Measurements from ENCODE around the gene KLHDC4. TPM values are rescaled to one million over a fixed set of nuclear protein-coding genes. Genes with fewer than 3 reads are reported as not detected.

The KLHDC4 gene
- total RNA-seq, 1 experiment from 2014 or later, result 36.3 TPM

GRCh38 chr16:87715231-87715630 is 50.6 kb downstream of the KLHDC4 start:
- POLR2A ChIA-PET (ENCODE audit: unreplicated experiment), result no interaction called here
- BruUV-seq (replicated peaks), result no TSS peak
- no peaks in the 10 kb centered on the region for H4K20me1 ChIP-seq (ENCODE audit: low read length)
- no peak for TF ChIP-seq EZH2phosphoT487 (IDR thresholded peaks at IDR 0.05; ENCODE audit: borderline replicate concordance, low read length)
- no peak for TF ChIP-seq CTCF (conservative IDR thresholded peaks at IDR 0.05; ENCODE audit: low read depth, low read length)
- TF ChIP-seq EZH2 (IDR thresholded peaks at IDR 0.05; ENCODE audit: low read length, unreplicated experiment), result no peak
- H3K4me1 ChIP-seq (ENCODE audit: insufficient read depth, low read length), result no peaks in the 10 kb centered on the region
- CTCF ChIA-PET, result no interaction called here
- H3K9me3 ChIP-seq (ENCODE audit: low read length), result no peaks in the 10 kb centered on the region
- H3F3A ChIP-seq (ENCODE audit: low read length, unreplicated experiment), result no peaks in the 10 kb centered on the region
- H2AFZ ChIP-seq (ENCODE audit: low read length), result no peak overlapping the region
- no peaks in the 10 kb centered on the region for H3K36me3 ChIP-seq (ENCODE audit: low read depth, low read length)
- no peak for ATAC-seq
- H3K27ac ChIP-seq (ENCODE audit: low read length), result no peak overlapping the region
- no peak overlapping the region for H3K9ac ChIP-seq (ENCODE audit: low read length)
- H3K4me3 ChIP-seq (ENCODE audit: low read length), result no peak overlapping the region
- no peak for DNase-seq
- no peak overlapping the region for H3K4me2 ChIP-seq (ENCODE audit: low read length)
- intact Hi-C loops (cut with micrococcal nuclease), result no loop called here
- no peaks in the 10 kb centered on the region for H3K27me3 ChIP-seq (ENCODE audit: low read length)
- H3K9me2 ChIP-seq (replicated peaks; ENCODE audit: low read length), result no peaks in the 10 kb centered on the region
- H3K79me2 ChIP-seq (ENCODE audit: low read length), result no peaks in the 10 kb centered on the region

GRCh38 chr16:87713451-87714229 is 52.1 kb downstream of the KLHDC4 start:
- Histone ChIP-seq H3K27ac (ENCODE audit: low read length) (no peak overlapping the region), H3K9ac (ENCODE audit: low read length) (no peak overlapping the region), H3K79me2 (ENCODE audit: low read length) (no peaks in the 10 kb centered on the region), H3K9me3 (ENCODE audit: low read length) (no peaks in the 10 kb centered on the region), H2AFZ (ENCODE audit: low read length) (no peak overlapping the region), H3F3A (ENCODE audit: low read length, unreplicated experiment) (no peaks in the 10 kb centered on the region), H3K27me3 (ENCODE audit: low read length) (no peaks in the 10 kb centered on the region), H3K4me2 (ENCODE audit: low read length) (no peak overlapping the region), H3K4me3 (ENCODE audit: low read length) (no peak overlapping the region), H3K4me1 (ENCODE audit: insufficient read depth, low read length) (no peaks in the 10 kb centered on the region), H4K20me1 (ENCODE audit: low read length) (no peaks in the 10 kb centered on the region), H3K9me2 (replicated peaks; ENCODE audit: low read length) (no peaks in the 10 kb centered on the region), H3K36me3 (ENCODE audit: low read depth, low read length) (no peaks in the 10 kb centered on the region)
- TF ChIP-seq EZH2 (IDR thresholded peaks at IDR 0.05; ENCODE audit: low read length, unreplicated experiment) (no peak), EZH2phosphoT487 (IDR thresholded peaks at IDR 0.05; ENCODE audit: borderline replicate concordance, low read length) (no peak), CTCF (conservative IDR thresholded peaks at IDR 0.05; ENCODE audit: low read depth, low read length) (no peak)
- ChIA-PET CTCF (no interaction called here), POLR2A (ENCODE audit: unreplicated experiment) (no interaction called here)
- ATAC-seq (no peak), DNase-seq (no peak)
- intact Hi-C loops (cut with micrococcal nuclease), result no loop called here
- no TSS peak for BruUV-seq (replicated peaks)

DNA sequence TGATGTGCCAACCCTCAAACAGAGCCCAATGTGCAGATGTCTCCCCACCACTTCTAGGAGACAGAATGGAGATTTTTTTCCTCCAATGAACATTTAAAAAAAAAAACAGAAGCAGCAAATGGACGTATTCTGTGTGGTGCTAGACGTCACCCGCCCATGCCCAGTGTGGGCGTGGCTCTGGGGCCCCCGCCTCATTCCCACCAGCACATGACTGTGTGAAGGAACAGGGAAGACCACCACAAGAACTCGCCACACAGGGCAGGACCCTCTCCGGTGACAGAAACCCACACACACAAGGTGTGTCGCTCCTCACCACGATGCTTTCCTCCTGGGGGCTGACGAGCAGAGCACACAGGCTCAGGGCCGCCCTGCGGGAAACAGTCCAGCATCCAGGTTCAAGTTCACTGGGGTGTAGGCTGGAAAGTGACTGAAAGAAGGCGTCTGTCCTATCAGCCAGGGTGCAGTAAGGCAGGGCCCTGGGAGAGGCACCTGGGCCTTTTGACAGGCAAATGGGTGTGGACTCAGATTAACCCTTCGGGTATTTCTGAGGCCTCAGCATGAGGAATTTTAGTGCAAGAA is 53.5 kb downstream of the KLHDC4 start:
- Histone ChIP-seq H3K9me3 (ENCODE audit: low read length) (no peaks in the 10 kb centered on the region), H3K27ac (ENCODE audit: low read length) (no peak overlapping the region), H3K27me3 (ENCODE audit: low read length) (no peaks in the 10 kb centered on the region), H3K4me1 (ENCODE audit: insufficient read depth, low read length) (no peaks in the 10 kb centered on the region), H3K79me2 (ENCODE audit: low read length) (no peaks in the 10 kb centered on the region), H3K9ac (ENCODE audit: low read length) (no peak overlapping the region), H3F3A (ENCODE audit: low read length, unreplicated experiment) (no peaks in the 10 kb centered on the region), H2AFZ (ENCODE audit: low read length) (no peak overlapping the region), H4K20me1 (ENCODE audit: low read length) (no peaks in the 10 kb centered on the region), H3K9me2 (replicated peaks; ENCODE audit: low read length) (no peaks in the 10 kb centered on the region), H3K36me3 (ENCODE audit: low read depth, low read length) (no peaks in the 10 kb centered on the region; the same call in 1 of the 2 replicates), H3K4me2 (ENCODE audit: low read length) (no peak overlapping the region), H3K4me3 (ENCODE audit: low read length) (no peak overlapping the region)
- BruUV-seq (replicated peaks), result no TSS peak
- ChIA-PET CTCF (no interaction called here), POLR2A (ENCODE audit: unreplicated experiment) (no interaction called here)
- ATAC-seq (no peak), DNase-seq (no peak)
- intact Hi-C loops (cut with micrococcal nuclease), result no loop called here
- TF ChIP-seq CTCF (conservative IDR thresholded peaks at IDR 0.05; ENCODE audit: low read depth, low read length) (no peak), EZH2phosphoT487 (IDR thresholded peaks at IDR 0.05; ENCODE audit: borderline replicate concordance, low read length) (no peak), EZH2 (IDR thresholded peaks at IDR 0.05; ENCODE audit: low read length, unreplicated experiment) (no peak)
